ENCODE data around the gene MTHFD1L. TPM values are rescaled to one million over a fixed set of nuclear protein-coding genes. Genes with fewer than 3 reads are reported as not detected.
A peak's percentile ranks its signal among the peaks of the same experiment; 100 is the strongest.

MTHFD1L gene
- total and polyA plus RNA-seq, 2 donors (not counting 1 experiment from before 2014, with no cell fraction given): 36.1 to 48.9 TPM

DNA sequence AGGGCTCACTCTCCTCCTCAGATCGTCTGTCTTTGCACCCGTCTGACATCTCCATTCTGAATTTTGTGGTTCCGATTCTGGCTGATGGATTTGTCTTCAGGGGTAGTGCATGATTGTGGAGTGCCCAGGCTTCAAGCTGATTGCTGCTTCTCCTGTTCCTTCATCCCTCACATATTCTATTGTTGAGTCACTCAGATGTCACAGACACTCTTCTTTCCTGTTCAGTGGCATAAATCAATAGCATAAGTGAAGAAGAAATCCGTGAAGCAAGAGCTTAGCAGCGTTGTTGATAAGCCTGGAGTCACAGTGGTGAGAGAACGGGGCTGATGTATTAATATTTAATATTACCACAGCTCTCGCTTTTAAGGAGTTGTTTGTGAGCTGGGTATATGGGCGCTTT, 152.5 kb downstream of the MTHFD1L start:
- no peaks in the 10 kb centered on the region for H3K9me3 ChIP-seq (ENCODE audit: control insufficient read depth, insufficient read depth, low read depth, low read length)
- H3K36me3 ChIP-seq (ENCODE audit: control insufficient read depth, insufficient read depth, low read length): peaks cover 9% of the 10 kb centered on the region
- no peaks in the 10 kb centered on the region for H4K20me1 ChIP-seq (ENCODE audit: control insufficient read depth, extremely low read depth, insufficient read depth, low read length)
- no peak overlapping the region for H3K27ac ChIP-seq (ENCODE audit: insufficient read depth, low read length)
- peaks cover 3% of the 10 kb centered on the region for H3K4me1 ChIP-seq (ENCODE audit: control insufficient read depth, extremely low read depth, insufficient read depth, low read length)
- H3K79me2 ChIP-seq (ENCODE audit: control insufficient read depth, insufficient read depth, low read length): no peaks in the 10 kb centered on the region
- no peak overlapping the region for H2AFZ ChIP-seq (ENCODE audit: low read length)
- no peak overlapping the region for H3K9ac ChIP-seq (ENCODE audit: insufficient read depth, low read length)
- H3K27me3 ChIP-seq (ENCODE audit: control insufficient read depth, insufficient read depth, low read length): no peaks in the 10 kb centered on the region
- TF ChIP-seq, protein P1, sequence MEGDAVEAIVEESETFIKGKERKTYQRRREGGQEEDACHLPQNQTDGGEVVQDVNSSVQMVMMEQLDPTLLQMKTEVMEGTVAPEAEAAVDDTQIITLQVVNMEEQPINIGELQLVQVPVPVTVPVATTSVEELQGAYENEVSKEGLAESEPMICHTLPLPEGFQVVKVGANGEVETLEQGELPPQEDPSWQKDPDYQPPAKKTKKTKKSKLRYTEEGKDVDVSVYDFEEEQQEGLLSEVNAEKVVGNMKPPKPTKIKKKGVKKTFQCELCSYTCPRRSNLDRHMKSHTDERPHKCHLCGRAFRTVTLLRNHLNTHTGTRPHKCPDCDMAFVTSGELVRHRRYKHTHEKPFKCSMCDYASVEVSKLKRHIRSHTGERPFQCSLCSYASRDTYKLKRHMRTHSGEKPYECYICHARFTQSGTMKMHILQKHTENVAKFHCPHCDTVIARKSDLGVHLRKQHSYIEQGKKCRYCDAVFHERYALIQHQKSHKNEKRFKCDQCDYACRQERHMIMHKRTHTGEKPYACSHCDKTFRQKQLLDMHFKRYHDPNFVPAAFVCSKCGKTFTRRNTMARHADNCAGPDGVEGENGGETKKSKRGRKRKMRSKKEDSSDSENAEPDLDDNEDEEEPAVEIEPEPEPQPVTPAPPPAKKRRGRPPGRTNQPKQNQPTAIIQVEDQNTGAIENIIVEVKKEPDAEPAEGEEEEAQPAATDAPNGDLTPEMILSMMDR (conservative IDR thresholded peaks at IDR 0.05 in 1 of 2, IDR thresholded peaks at IDR 0.05 in 1 of 2; ENCODE audit: low read depth in 1 of 2, low read length in 2 of 2): no peak
- no peak for TF ChIP-seq EZH2 (IDR thresholded peaks at IDR 0.05; ENCODE audit: low read length, missing control alignments)
- peak in 1 of 2 donors; percentile 50 for DNase-seq (ENCODE audit: low read depth in 2 of 2)
- no peak overlapping the region for H3K4me3 ChIP-seq (replicated peaks in 1 of 4; ENCODE audit: control extremely low read depth in 1 of 4, insufficient read depth in 1 of 4, low read depth in 3 of 4, low read length in 4 of 4)
- no peak overlapping the region for H3K4me2 ChIP-seq (ENCODE audit: extremely low read depth, insufficient read depth, low read length)

DNA sequence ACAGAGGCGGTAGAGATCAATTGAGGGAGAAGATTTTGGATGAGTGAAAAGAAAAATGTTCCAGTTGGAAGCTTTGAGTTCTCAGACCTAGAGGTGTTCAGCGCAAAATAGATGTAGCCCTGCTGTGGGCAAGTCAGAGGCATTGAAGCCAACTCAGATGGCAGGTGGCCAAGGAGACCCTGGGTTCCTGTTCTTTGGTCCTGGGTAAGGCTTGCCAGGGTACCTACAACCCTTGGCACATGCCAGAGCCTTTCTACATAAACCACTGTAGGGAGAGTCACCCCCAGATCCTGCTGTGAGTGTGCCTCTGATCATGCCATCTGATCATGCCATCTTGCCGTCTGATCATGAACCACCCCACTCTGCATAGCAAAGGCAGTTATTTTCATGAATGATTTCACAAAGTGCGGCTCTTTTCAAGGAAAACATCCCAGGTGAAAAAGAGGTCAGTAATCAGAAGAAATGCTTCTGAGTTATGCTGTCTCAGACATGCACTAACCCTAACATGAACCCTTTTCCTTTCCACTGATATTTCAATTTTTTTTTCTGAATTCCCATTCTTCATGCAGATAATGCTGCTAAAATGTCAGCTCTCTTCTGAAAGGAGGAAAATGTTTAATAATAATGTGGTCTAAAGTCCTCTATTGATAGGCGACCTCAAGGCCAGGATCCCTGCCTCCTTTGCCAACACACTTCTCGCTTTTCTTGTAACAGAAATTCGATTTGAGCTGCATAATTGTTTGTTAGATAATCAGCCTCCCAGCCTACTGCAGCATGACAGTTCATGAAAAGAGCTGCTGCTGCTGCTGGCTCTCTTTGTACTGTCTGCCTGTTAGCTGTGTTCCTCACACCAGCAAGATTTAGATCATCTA, 153.6 kb downstream of the MTHFD1L start:
- Histone ChIP-seq H3K9ac (ENCODE audit: insufficient read depth, low read length) (no peak overlapping the region), H3K27ac (ENCODE audit: insufficient read depth, low read length) (no peak overlapping the region), H3K36me3 (ENCODE audit: control insufficient read depth, insufficient read depth, low read length) (peaks cover 9% of the 10 kb centered on the region)

DNA sequence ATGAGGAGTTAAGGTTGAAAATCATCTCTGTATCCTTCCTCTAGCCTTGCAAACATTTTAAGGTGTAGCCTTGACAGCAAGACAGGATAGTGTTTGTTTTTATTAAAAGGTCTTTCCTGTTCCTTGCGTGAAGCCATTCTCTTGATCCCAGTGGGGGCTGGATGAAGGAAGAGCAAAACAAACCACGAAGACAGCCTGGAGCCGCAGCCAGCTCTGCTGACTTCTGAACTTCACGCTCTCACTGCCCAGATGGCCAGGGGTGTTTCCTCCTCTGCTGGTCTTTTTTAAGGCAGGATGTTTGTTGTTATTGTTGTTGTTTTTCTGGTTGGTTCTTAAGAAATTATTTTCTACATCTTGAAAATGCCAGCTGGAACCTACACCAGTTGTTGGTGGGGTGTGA, 156.4 kb downstream of the MTHFD1L start:
- H3K9me3 ChIP-seq (ENCODE audit: control insufficient read depth, insufficient read depth, low read depth, low read length): no peaks in the 10 kb centered on the region
- H4K20me1 ChIP-seq (ENCODE audit: control insufficient read depth, extremely low read depth, insufficient read depth, low read length): no peaks in the 10 kb centered on the region
- no peak for TF ChIP-seq EZH2 (IDR thresholded peaks at IDR 0.05; ENCODE audit: low read length, missing control alignments)
- TF ChIP-seq, protein P1 (conservative IDR thresholded peaks at IDR 0.05 in 1 of 2, IDR thresholded peaks at IDR 0.05 in 1 of 2; ENCODE audit: low read depth in 1 of 2, low read length in 2 of 2): no peak
- no peak overlapping the region for H3K27ac ChIP-seq (ENCODE audit: insufficient read depth, low read length)
- H3K27me3 ChIP-seq (ENCODE audit: control insufficient read depth, insufficient read depth, low read length): no peaks in the 10 kb centered on the region
- H3K4me3 ChIP-seq (replicated peaks in 1 of 4; ENCODE audit: control extremely low read depth in 1 of 4, insufficient read depth in 1 of 4, low read depth in 3 of 4, low read length in 4 of 4): no peak overlapping the region
- H3K9ac ChIP-seq (ENCODE audit: insufficient read depth, low read length): no peak overlapping the region
- DNase-seq (ENCODE audit: low read depth in 2 of 2): peak; percentile 17 to 49
- H3K4me2 ChIP-seq (ENCODE audit: extremely low read depth, insufficient read depth, low read length): no peak overlapping the region
- H3K79me2 ChIP-seq (ENCODE audit: control insufficient read depth, insufficient read depth, low read length): no peaks in the 10 kb centered on the region
- H3K36me3 ChIP-seq (ENCODE audit: control insufficient read depth, insufficient read depth, low read length): peaks cover 11% of the 10 kb centered on the region
- no peak overlapping the region for H2AFZ ChIP-seq (ENCODE audit: low read length)
- no peaks in the 10 kb centered on the region for H3K4me1 ChIP-seq (ENCODE audit: control insufficient read depth, extremely low read depth, insufficient read depth, low read length)

More for the DNA sequence above, 153.6 kb downstream of the MTHFD1L start:
- Histone ChIP-seq H3K9me3 (ENCODE audit: control insufficient read depth, insufficient read depth, low read depth, low read length) (no peaks in the 10 kb centered on the region), H3K4me1 (ENCODE audit: control insufficient read depth, extremely low read depth, insufficient read depth, low read length) (peaks cover 3% of the 10 kb centered on the region), H2AFZ (ENCODE audit: low read length) (no peak overlapping the region), H4K20me1 (ENCODE audit: control insufficient read depth, extremely low read depth, insufficient read depth, low read length) (no peaks in the 10 kb centered on the region), H3K4me3 (replicated peaks in 1 of 4; ENCODE audit: control extremely low read depth in 1 of 4, insufficient read depth in 1 of 4, low read depth in 3 of 4, low read length in 4 of 4) (no peak overlapping the region), H3K27me3 (ENCODE audit: control insufficient read depth, insufficient read depth, low read length) (no peaks in the 10 kb centered on the region), H3K4me2 (ENCODE audit: extremely low read depth, insufficient read depth, low read length) (no peak overlapping the region), H3K79me2 (ENCODE audit: control insufficient read depth, insufficient read depth, low read length) (no peaks in the 10 kb centered on the region)
- TF ChIP-seq EZH2 (IDR thresholded peaks at IDR 0.05; ENCODE audit: low read length, missing control alignments): no peak
- TF ChIP-seq, protein P1 (conservative IDR thresholded peaks at IDR 0.05 in 1 of 2, IDR thresholded peaks at IDR 0.05 in 1 of 2; ENCODE audit: low read depth in 1 of 2, low read length in 2 of 2): no peak
- DNase-seq (ENCODE audit: low read depth in 2 of 2): peak in 1 of 2 donors; percentile 46

All from fibroblast of lung (primary cell).